H9 (cell line): ENCODE data around the gene LYRM2. TPM values are rescaled to one million over a fixed set of nuclear protein-coding genes. Genes with fewer than 3 reads are reported as not detected.

Source experiments
- DNase-seq: peaks from one replicate; pipeline ENCODE4 v3.0.0-alpha.2; 2017
- H2AFZ ChIP-seq: one replicate; pipeline ENCODE4 v1.6.1; 2013; ENCODE audit warnings: mild to moderate bottlenecking, low read length, control low read depth, moderate library complexity
- H2AK5ac ChIP-seq: 2 replicates; pipeline ENCODE4 v1.6.1; 2013; ENCODE audit warnings: low read length, control low read depth, mixed read lengths; ENCODE audit not compliant: insufficient read length
- H2BK120ac ChIP-seq: one replicate; pipeline ENCODE4 v1.6.1; 2013; ENCODE audit warnings: low read depth, mild to moderate bottlenecking, low read length, control low read depth, inconsistent platforms; ENCODE audit not compliant: poor library complexity, severe bottlenecking
- H2BK12ac ChIP-seq: 2 replicates; pipeline ENCODE4 v1.6.1; 2013; ENCODE audit warnings: low read length, control low read depth, mixed read lengths, low read depth; ENCODE audit not compliant: insufficient read length
- H2BK15ac ChIP-seq: 2 replicates; pipeline ENCODE4 v1.6.1; 2013; ENCODE audit warnings: low read depth, low read length, control low read depth
- H2BK20ac ChIP-seq: one replicate; pipeline ENCODE4 v1.6.1; 2013; ENCODE audit warnings: low read depth, mild to moderate bottlenecking, low read length, control low read depth, inconsistent platforms; ENCODE audit not compliant: poor library complexity, severe bottlenecking
- H2BK5ac ChIP-seq: 2 replicates; pipeline ENCODE4 v1.6.1; 2013; ENCODE audit warnings: low read length, control low read depth, mixed read lengths; ENCODE audit not compliant: insufficient read length
- H3K14ac ChIP-seq: 2 replicates; pipeline ENCODE4 v1.6.1; 2013; ENCODE audit warnings: low read length, control low read depth; ENCODE audit not compliant: insufficient read depth
- H3K18ac ChIP-seq: 2 replicates; pipeline ENCODE4 v1.6.1; 2013; ENCODE audit warnings: low read depth, mild to moderate bottlenecking, mixed read lengths, low read length, control low read depth; ENCODE audit not compliant: insufficient read length
- H3K23ac ChIP-seq: 2 replicates; pipeline ENCODE4 v1.6.1; 2013; ENCODE audit warnings: low read length, control low read depth, mixed read lengths, low read depth; ENCODE audit not compliant: insufficient read length
- H3K23me2 ChIP-seq: 2 replicates; pipeline ENCODE4 v1.6.1; 2013; ENCODE audit warnings: low read depth, mild to moderate bottlenecking, mixed read lengths, low read length, control low read depth; ENCODE audit not compliant: insufficient read length, poor library complexity, severe bottlenecking
- H3K27ac ChIP-seq: 2 replicates; pipeline ENCODE4 v1.5.1; 2013; ENCODE audit warnings: low read length, control low read depth, mixed read lengths, low read depth; ENCODE audit not compliant: insufficient read length
- H3K27me3 ChIP-seq: 2 replicates; pipeline ENCODE4 v1.6.1; 2013; ENCODE audit warnings: low read length, control low read depth, inconsistent platforms; ENCODE audit not compliant: insufficient read depth
- H3K4ac ChIP-seq: 2 replicates; pipeline ENCODE4 v1.6.1; 2013; ENCODE audit warnings: low read depth, mild to moderate bottlenecking, control low read depth, inconsistent platforms, low read length, moderate library complexity
- H3K4me1 ChIP-seq: 2 replicates; pipeline ENCODE4 v1.6.1; 2013; ENCODE audit warnings: low read length, control low read depth, inconsistent platforms; ENCODE audit not compliant: insufficient read depth
- H3K4me2 ChIP-seq: 2 replicates; pipeline ENCODE4 v1.6.1; 2013; ENCODE audit warnings: low read length, control low read depth, mixed read lengths; ENCODE audit not compliant: insufficient read length, insufficient read depth
- H3K56ac ChIP-seq: 2 replicates; pipeline ENCODE4 v1.6.1; 2013; ENCODE audit warnings: low read depth, mild to moderate bottlenecking, mixed read lengths, low read length, control low read depth; ENCODE audit not compliant: insufficient read length
- H3K79me1 ChIP-seq: 2 replicates; pipeline ENCODE4 v1.6.1; 2013; ENCODE audit warnings: low read depth, mild to moderate bottlenecking, moderate library complexity, low read length, control low read depth, inconsistent platforms; ENCODE audit not compliant: insufficient read depth, poor library complexity, severe bottlenecking
- H3K79me2 ChIP-seq: 2 replicates; pipeline ENCODE4 v1.6.1; 2013; ENCODE audit warnings: low read length, control low read depth, inconsistent platforms; ENCODE audit not compliant: insufficient read depth
- H3K9ac ChIP-seq: 2 replicates; pipeline ENCODE4 v1.6.1; 2013; ENCODE audit warnings: low read length, control low read depth, mixed read lengths; ENCODE audit not compliant: insufficient read length; ENCODE audit errors: extremely low read depth
- H3K9me3 ChIP-seq: one replicate; pipeline ENCODE4 v1.6.1; 2013; ENCODE audit warnings: low read depth, low read length, inconsistent platforms; ENCODE audit not compliant: control insufficient read depth
- H3T11ph ChIP-seq: one replicate; pipeline ENCODE4 v1.6.1; 2013; ENCODE audit warnings: mild to moderate bottlenecking, low read length, control low read depth, inconsistent platforms
- H4K20me1 ChIP-seq: one replicate; pipeline ENCODE4 v1.6.1; 2013; ENCODE audit not compliant: control insufficient read depth, insufficient read length, insufficient read depth
- H4K5ac ChIP-seq: 2 replicates; pipeline ENCODE4 v1.6.1; 2013; ENCODE audit warnings: low read depth, mild to moderate bottlenecking, mixed read lengths, low read length, control low read depth; ENCODE audit not compliant: insufficient read length
- H4K8ac ChIP-seq: replicated peaks from 2 replicates; pipeline ENCODE4 v1.6.1; 2013; ENCODE audit warnings: low read length, control low read depth, mixed read lengths, low read depth; ENCODE audit not compliant: insufficient read length
- H4K91ac ChIP-seq: 2 replicates; pipeline ENCODE4 v1.6.1; 2013; ENCODE audit warnings: low read depth, mild to moderate bottlenecking, moderate library complexity, mixed read lengths, low read length, control low read depth; ENCODE audit not compliant: insufficient read length
- H3K27ac Mint-ChIP-seq, 3 experiments: 2 replicates in 2 of 3; 3 replicates in 1 of 3; pipeline ENCODE4 v1.8.0; 2020 to 2021; ENCODE audit warnings: mixed read lengths in 3 of 3, mild to moderate bottlenecking in 1 of 3, moderate library complexity in 1 of 3
- H3K27me3 Mint-ChIP-seq: 2 replicates; pipeline ENCODE4 v1.8.0; 2021; ENCODE audit warnings: low read depth, mild to moderate bottlenecking, moderate library complexity, mixed read lengths
- H3K36me3 Mint-ChIP-seq, 3 experiments: 2 replicates in 2 of 3; 3 replicates in 1 of 3; pipeline ENCODE4 v1.8.0; 2020 to 2021; ENCODE audit warnings: low read depth in 3 of 3, mixed read lengths in 3 of 3; ENCODE audit not compliant: insufficient read depth in 1 of 3
- H3K4me1 Mint-ChIP-seq, 2 experiments: 2 replicates each; pipeline ENCODE4 v1.8.0; 2020; ENCODE audit warnings: mixed read lengths in 2 of 2
- H3K4me3 Mint-ChIP-seq, 2 experiments: 2 replicates in 1 of 2; 3 replicates in 1 of 2; pipeline ENCODE4 v1.8.0; 2020 to 2021; ENCODE audit warnings: mild to moderate bottlenecking in 2 of 2, mixed read lengths in 2 of 2, moderate library complexity in 1 of 2
- H3K9me3 Mint-ChIP-seq, 2 experiments: 2 replicates in 1 of 2; 3 replicates in 1 of 2; pipeline ENCODE4 v1.8.0; 2020; ENCODE audit warnings: mild to moderate bottlenecking in 2 of 2, mixed read lengths in 2 of 2, moderate library complexity in 1 of 2
- whole genome bisulfite sequencing: extraction: QIAGEN DNeasy Blood & Tissue Kit; methylation state at CpG from one replicate; pipeline ENCODE4 v1.1.7; 2013; ENCODE audit warnings: missing lambda C conversion rate, low lambda C conversion rate, mixed read lengths; ENCODE audit not compliant: insufficient read length; ENCODE audit errors: extremely low coverage; 5-methylcytosine and 5-hydroxymethylcytosine counted together
- total RNA-seq: library from RNA; stranded (reverse); gene quantifications from 2 replicates; pipeline ENCODE4 v1.2.1, GENCODE V29; 2021
- TF ChIP-seq, protein P1 (sequence below): fragments of 200-600 bp; sonication (generic); conservative IDR thresholded peaks from 3 replicates; pipeline ENCODE4 v1.8.0; 2021; ENCODE audit warnings: antibody characterized with exemption, mild to moderate bottlenecking

The LYRM2 gene
- total RNA-seq, 1 experiment from 2014 or later, result 29.8 TPM

DNA sequence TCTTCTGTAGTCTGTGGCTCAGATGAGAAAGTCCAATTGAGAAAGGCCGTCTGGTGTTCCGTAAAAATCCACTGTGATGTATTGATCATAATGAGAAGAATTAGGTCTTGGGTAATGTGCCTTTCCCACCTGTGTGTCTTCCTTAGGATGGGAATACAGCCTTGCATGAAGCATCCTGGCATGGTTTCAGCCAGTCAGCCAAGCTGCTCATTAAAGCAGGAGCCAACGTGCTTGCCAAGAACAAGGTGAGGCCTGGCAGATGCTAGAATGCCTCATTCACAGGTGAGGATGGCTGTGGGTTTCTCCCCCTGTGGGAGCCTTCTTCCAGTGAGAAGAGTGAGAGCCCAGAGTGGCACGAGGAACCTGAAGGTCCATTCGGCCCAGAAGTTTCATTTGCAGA is 32.7 kb downstream of the LYRM2 start:
- H3K14ac ChIP-seq, result no peak overlapping the region
- H4K8ac ChIP-seq, result no peak overlapping the region
- no peak overlapping the region for H2BK12ac ChIP-seq
- H3K79me2 ChIP-seq, result no peaks in the 10 kb centered on the region
- Mint-ChIP-seq H3K27ac (no peak overlapping the region), H3K9me3 (no peaks in the 10 kb centered on the region), H3K27me3 (peaks cover 2% of the 10 kb centered on the region; the same call in 1 of the 2 replicates), H3K36me3 (no peaks in the 10 kb centered on the region), H3K4me1 (no peaks in the 10 kb centered on the region), H3K4me3 (no peak overlapping the region)
- H3T11ph ChIP-seq, result no peak overlapping the region
- H3K9me3 ChIP-seq, result no peaks in the 10 kb centered on the region
- no peak overlapping the region for H2BK20ac ChIP-seq
- no peak overlapping the region for H3K27ac ChIP-seq
- no peak overlapping the region for H3K9ac ChIP-seq
- H3K4ac ChIP-seq, result no peak overlapping the region
- no peak overlapping the region for H2AFZ ChIP-seq
- H2BK120ac ChIP-seq, result no peak overlapping the region
- no peaks in the 10 kb centered on the region for H3K23me2 ChIP-seq
- H4K91ac ChIP-seq, result no peak overlapping the region
- no peak for DNase-seq
- no peaks in the 10 kb centered on the region; the same call in 1 of the 2 replicates for H3K27me3 ChIP-seq
- H2BK15ac ChIP-seq, result no peak overlapping the region
- no peak overlapping the region for H2BK5ac ChIP-seq
- H3K79me1 ChIP-seq, result no peaks in the 10 kb centered on the region
- H3K56ac ChIP-seq, result no peak overlapping the region
- no CpG with 5 or more reads among the region's 5 CpGs for WGBS
- no peak overlapping the region for H3K18ac ChIP-seq
- no peaks in the 10 kb centered on the region for H4K20me1 ChIP-seq
- H3K4me2 ChIP-seq, result no peak overlapping the region
- H3K23ac ChIP-seq, result no peak overlapping the region
- H3K4me1 ChIP-seq, result no peaks in the 10 kb centered on the region
- no peak overlapping the region for H2AK5ac ChIP-seq
- no peak overlapping the region for H4K5ac ChIP-seq
- TF ChIP-seq, protein P1, sequence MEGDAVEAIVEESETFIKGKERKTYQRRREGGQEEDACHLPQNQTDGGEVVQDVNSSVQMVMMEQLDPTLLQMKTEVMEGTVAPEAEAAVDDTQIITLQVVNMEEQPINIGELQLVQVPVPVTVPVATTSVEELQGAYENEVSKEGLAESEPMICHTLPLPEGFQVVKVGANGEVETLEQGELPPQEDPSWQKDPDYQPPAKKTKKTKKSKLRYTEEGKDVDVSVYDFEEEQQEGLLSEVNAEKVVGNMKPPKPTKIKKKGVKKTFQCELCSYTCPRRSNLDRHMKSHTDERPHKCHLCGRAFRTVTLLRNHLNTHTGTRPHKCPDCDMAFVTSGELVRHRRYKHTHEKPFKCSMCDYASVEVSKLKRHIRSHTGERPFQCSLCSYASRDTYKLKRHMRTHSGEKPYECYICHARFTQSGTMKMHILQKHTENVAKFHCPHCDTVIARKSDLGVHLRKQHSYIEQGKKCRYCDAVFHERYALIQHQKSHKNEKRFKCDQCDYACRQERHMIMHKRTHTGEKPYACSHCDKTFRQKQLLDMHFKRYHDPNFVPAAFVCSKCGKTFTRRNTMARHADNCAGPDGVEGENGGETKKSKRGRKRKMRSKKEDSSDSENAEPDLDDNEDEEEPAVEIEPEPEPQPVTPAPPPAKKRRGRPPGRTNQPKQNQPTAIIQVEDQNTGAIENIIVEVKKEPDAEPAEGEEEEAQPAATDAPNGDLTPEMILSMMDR, result no peak
